GM18499 (cell line): ENCODE data around the gene GPR15.
A peak's percentile ranks its signal among the peaks of the same experiment; 100 is the strongest.
"Not testable (repeated sequence)": the region's sequence is repeated elsewhere in the genome, so short reads cannot be mapped to it uniquely, and the experiment has no call there.

ENCODE experiments used
- ATAC-seq: cut with Tn5 transposase; IDR thresholded peaks from one replicate; pipeline ENCODE4 v1.9.1; 2021; ENCODE audit warnings: moderate number of reproducible peaks; ENCODE audit not compliant: insufficient read depth, unreplicated experiment

Gene GPR15

DNA sequence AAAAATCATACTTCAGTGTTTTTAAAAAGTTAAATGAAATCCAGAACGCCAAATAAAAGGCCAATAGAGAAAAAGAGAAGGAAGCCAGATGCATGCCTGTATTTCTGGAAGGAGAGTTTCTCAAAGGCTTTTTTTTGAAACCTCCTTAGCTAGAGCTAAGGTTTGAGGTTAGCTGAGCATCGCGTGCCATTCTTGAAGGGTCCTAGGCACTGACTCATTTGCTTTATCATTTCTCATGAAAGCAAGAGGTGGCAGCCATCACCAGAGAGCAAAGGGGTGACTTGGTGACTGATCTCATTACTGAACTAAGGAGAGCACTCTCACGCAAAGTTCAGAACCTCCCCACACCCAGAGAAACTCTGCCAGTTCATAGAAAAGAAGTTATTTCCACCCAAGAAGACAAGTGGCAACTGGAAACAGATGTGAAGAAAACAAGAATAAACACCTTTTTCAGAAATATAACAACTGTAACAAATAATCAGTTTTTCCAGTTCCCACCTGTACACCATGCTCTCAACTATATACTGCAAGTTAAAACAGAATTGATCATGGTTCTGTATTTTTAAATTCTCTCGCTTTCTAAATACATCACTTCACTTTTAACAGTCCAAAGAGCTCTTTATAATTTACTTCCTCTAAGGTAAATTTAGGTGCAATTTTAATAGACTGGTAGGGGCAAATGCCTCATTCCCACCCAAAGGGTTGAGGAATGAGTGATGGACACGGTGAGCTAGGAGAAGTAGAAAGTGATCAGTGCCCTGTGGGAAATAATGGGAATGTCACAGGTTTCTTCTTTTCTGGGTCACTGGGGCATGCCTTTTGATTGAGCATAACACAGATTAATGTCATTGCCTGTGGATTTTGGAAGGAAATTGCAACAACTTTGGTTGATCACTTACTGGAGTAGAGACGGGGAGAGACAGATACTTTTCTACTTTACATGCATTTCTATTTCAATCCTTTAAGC lies 24.7 kb downstream of the GPR15 start:
- peak; percentile 76 for ATAC-seq

DNA sequence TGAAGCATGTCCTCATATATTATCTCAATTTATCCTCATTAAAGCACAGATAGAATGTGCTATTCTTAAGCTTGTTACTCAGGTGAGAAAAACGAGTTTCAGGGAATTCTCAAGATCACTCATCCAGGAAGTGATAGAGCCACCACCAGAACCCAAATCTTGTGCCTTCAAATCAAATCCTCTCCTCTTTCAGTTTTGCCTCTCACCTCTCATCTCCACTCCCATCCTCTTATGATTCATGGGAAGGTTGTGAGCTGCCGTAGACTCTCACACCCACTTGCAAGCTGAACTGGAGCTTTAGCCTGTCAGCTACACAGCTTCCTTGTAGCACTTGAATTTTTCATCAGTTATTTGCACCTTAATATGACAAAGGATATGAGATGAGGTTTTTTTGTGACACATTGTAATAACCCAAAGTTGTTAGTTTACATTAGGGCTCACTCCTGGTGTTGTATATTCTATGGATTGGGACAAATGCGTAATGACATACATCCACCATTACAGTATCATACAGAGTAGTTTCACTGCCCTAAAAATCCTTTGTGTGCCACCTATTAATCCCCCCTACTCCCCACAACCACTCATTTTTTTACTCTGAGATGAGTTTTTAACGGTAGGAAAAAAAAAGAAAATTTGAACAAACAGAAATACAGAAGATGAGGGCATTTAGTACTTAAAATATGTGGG lies 25.7 kb downstream of the GPR15 start:
- no peak for ATAC-seq

DNA sequence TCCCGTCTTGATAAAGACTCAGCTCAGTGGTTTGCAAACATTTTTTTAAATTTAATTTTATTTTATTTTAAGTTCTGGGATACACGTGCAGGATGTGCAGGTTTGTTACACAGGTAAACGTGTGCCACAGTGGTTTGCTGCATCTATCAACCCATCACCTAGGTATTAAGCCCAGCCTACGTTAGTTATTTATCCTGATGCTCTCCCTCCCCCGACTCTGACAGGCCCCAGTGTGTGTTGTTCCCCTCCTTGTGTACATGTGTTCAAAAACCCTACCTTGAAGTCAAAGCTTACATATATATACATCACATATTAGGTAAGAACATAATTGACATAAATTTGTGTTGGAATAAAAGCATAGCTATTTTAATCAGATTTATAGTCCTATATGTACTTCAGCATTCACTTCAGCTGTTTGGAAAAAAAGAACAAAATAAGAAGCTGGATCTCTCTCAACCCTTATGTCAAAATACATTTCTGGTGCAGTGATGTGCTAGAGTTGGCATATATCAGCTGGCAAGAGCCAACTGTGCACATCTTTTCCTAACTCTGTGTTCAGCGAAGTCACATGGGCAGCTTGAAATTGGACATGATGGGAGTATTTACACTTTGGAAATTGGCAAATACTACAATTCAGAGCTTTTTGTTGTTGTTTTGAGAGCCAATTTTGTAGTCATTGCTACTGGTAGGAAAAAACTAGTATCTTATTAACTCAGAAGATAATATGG lies 26.5 kb downstream of the GPR15 start:
- no peak for ATAC-seq

DNA sequence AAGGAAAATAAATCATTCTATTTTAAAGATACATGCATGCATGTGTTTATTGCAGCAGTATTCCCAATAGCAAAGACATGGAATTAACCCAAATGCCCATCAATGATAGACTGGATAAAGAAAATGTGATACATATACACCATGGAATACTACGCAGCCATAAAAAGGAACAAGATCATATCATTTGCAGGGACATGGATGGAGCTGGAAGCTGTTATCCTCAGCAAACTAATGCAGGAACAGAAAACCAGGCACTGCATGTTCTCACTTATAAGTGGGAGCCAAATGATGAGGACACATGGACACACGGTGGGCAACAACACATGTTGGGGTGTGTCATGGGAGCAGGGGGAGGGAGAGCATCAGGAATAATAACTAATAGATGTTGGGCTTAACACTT lies 28.0 kb downstream of the GPR15 start:
- not testable (repeated sequence) for ATAC-seq

DNA sequence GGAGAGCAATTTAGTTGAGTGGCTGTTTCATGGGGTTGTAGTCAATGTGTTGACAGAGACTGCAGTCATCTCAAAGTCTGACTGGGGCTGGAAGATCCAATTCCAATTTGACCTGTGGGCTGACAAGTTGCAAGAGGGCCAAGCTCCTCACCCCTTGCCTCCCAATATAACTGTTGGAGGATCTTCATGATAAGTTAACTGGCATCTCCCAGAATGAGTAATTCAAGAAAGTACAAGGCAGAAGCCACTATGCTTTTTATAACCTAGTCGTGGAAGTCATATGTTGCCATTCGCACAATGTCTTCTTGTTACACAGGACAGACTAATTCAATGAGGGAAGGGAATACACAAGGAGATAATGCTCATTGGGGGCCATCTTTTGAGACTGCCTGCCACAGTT lies 29.1 kb downstream of the GPR15 start:
- no peak for ATAC-seq

DNA sequence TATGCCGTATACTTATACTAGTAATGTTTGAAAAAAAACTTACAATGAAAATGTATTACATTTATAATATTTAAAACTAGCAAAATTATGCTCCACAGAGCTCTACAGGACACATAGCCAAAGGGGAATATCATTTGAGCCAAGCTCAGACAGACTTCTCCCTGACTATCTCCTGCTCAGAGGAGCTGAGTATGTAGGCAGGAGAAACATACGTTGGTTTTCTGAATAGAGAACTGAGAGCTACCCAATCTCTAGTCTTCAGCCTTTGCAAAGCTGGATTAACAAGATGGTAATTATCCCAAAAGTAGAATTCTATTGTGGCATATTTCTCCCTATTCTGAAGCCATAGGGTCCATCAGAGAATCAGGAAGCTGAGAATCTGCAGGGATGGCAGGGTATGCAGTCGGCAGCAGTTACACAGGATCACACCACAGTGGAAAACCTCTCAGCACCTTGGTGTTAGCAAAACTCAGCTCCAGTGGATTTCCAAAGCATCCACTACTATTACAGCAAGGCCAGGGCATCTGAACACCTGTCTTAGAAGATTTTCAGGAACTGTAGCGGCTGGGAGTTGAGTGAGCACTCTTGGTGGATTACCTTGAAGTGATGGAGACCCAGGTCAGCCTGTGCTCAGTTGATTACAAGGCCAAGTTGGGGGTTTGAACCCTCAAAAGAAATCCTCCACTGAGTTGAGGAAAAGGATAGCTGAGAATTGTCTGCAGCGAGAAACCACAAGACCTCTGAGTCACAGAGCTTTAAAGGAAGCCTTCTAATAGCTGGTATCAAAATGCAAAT lies 30.1 kb downstream of the GPR15 start:
- no peak for ATAC-seq

DNA sequence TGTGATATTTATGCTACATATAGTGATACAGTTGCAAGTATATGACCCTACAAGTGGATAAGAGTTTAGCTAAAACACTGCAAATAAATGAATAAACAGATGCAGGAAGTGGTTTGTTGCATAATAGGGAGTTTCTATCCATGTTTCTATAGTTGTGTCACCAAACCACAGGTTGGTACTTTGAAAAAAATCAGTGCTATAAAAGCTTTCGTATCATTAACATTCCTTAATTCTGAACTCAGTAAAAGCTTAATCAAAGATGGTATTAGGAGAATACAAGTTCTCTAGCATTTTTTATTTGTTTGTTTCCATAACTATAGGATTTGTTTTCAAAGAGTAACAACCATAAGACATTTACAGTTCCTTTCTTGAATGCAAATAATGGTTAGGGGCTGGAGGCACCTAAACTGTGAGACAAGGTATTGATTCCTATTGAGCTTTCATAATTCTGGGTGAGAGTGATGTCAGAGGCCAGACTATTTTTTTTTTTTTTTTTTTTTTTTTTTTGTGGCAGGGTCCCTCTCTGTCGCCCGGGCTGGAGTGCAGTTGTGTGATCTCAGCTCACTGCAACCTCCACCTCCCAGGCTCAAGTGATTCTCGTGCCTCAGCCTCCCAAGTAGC lies 32.0 kb downstream of the GPR15 start:
- ATAC-seq: peak; percentile 51

DNA sequence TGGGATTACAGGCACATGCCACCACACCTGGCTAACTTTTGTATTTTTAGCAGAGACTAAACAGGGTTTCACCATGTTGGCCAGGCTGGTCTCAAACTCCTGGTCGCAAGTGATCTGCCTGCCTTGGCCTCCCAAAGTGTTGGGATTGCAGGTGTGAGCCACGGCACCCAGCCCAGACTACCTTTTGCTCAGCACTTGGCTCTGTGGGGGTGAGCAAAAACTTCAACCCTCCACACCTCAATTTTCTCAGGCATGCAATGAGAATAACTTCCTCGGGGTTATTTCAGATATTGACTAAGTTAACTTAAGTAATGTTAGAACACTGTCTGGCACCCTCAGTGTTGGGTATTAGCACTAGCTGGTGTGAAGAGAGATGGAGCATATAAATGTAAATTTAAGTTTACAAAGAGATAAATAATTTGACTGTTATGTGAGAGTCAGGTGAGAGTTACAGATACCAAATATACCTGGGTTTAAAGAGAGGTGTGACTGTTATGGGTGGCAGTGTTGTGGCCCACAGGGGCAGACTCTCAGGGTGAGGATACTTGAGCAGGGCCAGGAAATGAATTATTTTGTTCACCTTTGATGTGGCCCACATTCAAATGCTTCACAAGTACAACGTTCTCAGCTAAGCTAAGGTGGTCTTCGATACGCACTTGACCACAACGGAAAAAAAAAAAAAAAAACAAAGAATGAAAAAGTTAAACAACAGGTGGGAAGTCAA lies 32.7 kb downstream of the GPR15 start:
- ATAC-seq: no peak

DNA sequence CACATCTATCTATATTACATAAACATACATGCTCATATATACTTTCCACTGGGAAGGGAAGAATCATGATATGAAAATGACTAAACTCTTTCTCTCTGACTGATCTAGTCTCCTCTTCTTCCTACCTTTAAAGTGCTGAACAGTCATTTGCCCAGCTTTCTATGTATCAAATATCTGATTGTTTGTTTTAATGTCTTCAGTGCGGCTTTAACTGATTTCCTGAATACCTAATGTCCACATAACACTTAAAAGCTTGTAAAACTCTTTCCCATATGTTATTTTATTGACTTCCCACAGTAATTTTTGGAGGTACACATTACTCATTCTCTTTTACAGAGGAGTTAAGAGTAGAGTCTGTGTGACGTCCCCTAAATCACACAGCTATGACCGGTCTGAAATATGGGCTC lies 33.5 kb downstream of the GPR15 start:
- ATAC-seq: no peak

DNA sequence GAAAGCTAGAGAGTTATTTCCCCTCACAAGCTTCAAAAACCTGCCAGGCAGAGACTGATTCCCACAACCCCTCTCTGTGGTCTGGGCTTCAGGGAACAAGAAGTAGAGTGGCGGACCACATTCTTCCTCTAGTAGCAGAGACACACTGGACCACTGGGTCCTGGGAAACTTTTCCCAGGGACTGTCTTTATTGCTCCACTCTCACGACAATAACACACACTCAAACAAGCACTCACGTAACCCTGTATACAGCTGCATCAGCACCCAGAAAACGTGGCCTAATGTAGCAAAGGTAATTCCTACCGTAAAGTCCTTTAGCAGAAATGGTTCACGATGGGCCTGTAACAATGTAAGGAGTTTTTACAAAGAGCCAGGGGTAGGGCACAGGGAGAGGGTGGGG lies 34.1 kb downstream of the GPR15 start:
- no peak for ATAC-seq

DNA sequence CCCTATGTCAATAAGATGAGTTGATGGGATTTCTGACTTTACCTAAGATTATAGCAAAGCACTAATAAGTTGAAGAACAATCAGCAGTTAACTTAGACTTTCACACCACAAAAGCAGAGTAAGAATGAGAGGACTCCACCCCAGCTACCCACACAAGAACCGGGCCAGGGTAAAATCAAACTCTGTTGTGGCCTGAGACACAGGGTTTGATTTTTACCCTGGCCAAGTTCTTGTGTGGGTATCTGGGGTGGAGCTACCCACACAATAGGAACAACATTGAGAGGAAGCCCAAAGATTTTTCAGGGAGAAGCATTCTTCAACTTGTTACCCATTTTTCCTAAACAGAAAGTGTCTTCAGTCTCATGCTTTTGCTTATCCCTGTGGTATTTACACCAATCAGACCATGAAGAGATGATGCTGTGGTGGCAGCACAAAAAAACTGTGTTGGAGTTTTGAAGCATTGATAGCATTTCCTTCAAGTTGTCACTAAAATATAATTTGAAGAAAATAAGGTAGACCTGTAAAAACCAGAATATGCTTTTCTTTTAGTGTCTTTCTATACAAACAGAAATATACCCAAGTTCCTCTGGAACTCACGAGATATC lies 36.0 kb downstream of the GPR15 start:
- no peak for ATAC-seq

DNA sequence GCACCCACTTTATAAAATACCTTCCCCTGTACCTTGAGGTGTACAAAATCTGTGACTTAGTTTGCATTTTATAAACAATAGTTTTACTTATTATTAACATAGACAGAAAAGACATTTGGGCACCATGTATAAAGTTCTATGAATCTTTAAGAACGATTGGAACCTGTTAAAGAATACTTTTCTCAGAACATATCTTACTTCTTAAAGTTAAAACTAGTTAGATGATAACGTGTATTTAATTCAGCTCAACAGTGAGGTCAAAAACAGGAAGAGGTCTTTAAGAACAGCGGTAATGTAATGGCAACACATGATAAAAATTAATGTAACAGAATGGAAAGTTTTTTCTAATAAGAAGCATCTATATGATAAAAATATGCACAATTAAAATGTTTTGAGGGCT lies 36.6 kb downstream of the GPR15 start:
- ATAC-seq: no peak

DNA sequence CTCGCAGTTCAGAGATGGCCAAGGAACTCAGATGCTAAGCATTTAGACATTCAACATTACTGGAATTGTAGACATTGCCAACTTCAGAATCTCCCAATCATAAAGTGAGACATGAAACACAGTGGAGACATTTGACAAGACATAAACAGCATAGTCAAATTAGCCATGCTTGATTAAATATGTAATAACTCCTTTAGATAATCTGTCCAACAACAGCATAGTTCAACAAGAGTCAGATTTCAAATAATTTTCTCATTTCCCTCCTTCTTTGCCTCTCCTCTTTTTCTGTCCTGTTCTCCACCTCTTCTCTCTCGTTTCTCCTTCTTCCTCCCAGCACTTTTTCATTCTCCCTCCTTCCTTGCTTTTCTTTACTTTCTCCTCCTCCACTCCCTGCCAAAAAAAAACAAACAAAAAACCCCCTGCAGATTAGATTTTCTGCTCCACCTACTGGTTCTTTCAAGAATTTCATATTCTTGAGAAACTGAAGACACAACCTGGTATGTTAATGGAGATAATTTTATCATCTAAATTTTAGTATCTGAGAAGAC lies 41.5 kb downstream of the GPR15 start:
- ATAC-seq: no peak

DNA sequence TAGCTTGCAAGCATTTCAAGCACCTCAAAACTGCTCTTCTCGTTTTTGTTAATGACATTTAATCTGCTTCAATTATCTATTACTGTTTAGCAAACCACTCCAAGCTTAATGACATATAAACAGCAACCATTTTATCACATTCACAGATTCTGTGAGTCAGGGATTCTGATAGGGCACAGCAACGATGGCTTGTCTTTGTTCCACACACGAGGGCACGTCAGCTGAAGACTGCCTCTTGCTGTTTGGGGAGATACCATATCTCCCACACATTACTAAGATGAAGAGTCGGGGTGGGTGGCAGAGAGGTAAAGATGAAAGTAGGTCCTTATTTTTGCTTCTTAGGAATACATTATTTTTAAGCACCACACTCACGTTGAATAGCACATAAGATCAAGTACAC lies 42.4 kb downstream of the GPR15 start:
- ATAC-seq: no peak

DNA sequence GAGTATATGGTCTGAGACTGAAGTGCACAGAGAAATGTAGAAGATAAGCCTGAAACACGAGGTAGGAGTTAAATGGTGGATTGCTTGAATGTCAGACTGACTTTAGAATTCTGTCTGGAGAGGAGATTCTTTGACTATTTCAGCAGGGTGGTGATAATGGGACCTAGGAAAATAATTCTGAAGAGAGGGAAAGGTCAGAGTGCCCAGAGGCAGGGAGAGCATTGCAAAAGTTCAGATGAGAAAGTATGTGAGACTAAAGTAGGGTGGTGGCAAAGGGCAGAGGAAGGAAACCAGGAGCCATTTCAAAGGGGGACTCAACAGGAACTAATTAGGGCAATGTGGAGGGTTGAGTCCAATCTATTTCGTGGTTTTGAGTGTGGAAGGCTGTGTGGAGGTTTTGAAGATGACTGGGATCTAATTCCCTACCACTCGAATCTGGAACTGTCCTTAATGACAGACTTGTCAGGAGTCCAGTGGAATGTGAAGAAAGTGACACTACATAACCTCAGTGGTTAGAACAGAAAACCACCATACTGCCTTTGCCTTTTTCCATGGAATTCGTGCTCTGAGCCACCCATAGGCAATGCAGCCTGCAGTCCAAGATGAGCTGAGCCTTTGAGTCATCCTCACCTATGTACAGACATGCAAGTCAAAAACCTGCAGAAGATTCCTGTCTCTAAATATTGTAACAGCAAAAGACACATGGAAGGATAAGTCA lies 45.6 kb downstream of the GPR15 start:
- no peak for ATAC-seq

DNA sequence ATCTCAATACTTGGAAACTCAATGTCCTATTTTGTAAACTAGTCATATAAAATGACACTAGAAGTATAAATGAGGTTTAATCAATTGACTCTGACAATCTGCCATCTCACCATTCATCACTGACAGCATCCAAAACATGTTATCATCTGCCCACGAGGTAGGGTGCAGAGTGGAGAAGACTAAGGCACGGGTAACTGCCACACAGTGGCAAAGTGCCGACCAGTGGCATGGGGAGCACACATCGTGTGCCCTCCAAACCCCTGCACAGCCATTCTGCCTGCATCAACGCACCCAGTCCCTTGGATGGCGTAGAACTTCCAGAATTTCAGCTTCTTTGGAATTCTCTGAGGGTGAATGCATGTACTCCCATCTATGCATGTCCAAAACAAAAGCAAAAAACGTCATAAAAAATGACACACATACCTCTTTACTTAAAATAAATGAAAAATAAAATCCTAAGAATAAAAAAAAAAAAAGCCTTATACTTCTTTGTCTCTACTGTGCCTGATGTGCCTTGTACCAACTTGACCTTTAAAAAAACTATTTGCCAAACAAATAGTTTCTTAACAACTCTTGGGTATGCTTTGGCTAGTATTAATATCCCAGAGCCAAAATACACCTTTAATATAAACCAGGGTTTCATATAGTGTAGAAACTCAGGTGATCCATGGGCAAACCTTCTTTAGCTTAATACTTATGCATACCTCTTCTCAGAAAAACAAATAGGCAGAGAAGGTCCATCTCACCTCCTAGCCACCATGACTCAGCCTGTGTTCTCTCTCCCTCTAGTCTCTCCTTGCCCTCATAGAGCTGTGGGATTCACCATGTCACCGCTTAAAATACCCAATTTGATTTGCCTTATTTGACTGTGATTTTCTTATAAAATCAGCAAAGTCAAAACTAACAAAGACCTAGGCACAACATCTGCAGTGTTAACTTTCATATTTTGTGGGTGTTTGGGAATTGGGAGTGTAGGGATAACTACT lies 48.9 kb downstream of the GPR15 start:
- no peak for ATAC-seq

DNA sequence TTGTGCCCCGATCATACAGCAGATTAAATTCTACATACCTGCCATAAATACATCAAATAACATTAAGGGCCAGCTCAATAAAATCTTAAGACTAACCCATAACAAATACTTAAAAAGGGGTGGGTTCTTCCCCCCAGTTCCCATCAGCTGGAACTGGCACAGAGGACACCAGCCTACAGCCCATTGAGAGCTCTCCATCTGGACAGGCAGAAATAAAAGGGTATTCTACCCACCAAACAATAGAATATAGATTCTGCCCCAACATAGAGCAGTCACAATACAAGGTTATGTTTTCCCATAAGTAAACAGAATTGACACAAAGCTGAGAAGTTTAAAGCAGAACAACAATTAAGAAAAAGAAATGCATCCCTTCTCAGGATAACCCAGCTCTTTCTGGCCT lies 49.7 kb downstream of the GPR15 start:
- ATAC-seq: no peak
